GM19328 (cell line): Measurements from ENCODE around the gene CALCA.

Experiments used
- ATAC-seq: cut with Tn5 transposase; IDR thresholded peaks from one replicate; pipeline ENCODE4 v1.9.1; 2021; ENCODE audit warnings: mild to moderate bottlenecking, moderate library complexity; ENCODE audit not compliant: unreplicated experiment

CALCA gene

DNA sequence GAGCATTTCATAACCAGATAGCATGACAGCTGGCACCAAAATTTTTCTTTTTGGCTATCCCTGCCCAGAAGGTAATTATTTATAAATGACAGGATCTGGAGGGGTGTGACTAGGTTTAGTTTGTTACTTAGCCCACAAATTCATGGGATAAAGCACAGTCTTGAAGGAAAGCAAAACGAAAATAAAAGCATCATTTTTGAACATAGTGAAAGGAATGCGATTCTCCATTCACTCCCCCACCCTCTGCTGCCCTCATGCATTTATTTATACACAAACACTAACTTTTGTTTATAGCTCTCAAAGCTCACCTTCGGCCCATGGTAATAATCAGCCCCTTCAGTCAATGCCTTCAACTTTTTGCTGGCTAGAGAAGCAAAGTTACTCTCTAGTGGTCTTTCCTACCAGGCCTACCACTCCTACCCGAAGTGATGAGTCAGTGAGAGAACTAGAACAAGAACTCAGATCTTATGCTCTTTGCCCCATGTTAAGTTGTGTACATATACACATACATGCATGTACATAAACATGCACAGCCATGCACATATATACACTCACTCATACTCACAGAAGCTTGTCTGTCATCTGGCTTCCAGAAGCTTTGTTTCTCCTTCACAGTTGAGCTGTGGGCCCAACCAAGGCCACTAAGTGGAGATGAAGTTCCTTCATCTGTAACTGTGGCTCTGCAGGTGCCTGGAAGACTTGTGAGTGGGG is 22.6 kb downstream of the CALCA start:
- ATAC-seq, result no peak

DNA sequence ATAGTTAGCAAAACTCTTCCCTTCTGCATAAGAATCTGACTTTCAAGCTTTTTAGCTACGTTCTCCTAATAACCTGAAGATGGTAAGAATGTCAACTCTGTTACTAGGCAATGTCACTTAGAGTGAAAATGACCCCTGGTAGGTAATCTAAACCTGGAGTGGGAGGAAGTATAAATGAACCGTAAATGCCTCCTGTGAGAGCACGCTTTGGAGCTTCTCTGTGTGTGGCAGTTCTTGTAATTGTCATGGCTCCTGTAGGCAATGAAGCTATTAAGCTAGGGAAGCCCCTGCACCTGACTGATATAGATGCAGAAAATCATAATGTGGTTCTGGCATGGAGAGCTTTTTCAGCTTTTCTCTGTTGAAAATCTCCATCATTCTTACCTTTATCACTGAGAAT is 29.4 kb downstream of the CALCA start:
- no peak for ATAC-seq

DNA sequence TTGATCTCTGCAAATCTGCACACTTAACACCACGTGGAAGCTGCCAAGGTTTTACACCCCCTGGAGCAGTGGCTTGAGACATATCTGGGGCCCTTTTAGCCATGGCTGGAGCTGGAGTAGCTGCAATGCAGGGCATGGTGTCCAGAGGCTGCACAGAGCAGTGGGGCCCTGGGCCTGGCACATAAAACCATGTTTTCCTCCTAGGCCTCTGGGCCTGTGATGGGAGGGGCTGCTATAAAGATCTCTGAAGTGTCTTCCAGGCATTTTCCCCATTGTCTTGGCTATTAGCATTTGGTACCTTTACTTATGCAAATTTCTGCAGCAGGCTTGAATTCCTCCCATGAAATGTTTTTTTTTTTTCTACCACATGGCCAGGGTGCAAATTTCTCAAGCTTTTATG is 33.2 kb downstream of the CALCA start:
- no peak for ATAC-seq

DNA sequence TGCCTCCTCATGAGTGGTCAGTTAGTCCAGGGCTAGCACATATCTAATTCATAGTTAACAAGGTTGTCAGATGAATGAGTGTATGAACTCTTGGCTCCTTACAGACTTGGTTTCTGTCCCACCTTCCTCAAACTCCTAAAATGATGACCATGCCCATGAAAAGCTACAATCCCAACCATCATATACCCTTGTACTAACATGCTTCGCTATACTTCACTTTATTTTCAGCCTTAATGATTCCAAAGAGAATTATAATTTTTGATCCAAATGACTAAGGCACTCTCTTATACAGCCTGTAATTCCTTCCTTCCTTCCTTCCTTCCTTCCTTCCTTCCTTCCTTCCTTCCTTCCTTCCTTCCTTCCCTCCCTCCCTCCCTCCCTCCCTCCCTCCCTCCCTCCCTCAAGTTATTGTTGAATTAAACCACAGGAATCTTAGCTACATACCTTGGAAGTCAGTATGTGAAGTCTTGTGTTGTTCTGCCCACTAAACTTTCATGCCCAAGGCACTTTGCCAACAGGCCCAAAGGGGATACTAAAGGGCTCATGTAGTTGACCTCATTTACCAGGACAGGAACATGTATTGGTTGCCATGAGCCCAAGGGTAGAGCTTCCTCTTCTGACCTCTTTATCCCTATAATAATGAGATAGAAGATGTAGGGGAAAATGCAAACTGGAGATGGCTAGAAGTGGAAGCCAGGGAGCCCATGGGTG is 37.4 kb downstream of the CALCA start:
- ATAC-seq, result no peak

DNA sequence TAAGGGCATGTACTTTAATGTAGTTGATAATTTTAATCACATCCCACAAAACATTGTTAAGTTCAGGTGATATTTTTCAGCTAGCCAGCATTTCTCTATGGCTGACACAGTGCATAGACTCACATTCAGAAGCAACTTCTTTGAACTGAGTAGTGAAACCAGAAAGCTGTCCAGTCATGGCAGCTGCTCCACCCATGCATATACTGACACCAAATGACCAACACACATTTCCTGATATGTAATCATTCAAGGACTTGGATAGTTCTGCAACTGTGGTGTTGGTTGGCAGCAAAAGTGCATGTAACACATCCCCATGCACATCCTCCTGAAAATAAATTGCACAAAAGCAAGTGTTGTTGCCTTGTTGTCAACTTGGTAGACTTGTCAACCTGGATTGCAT is 39.7 kb downstream of the CALCA start:
- no peak for ATAC-seq

DNA sequence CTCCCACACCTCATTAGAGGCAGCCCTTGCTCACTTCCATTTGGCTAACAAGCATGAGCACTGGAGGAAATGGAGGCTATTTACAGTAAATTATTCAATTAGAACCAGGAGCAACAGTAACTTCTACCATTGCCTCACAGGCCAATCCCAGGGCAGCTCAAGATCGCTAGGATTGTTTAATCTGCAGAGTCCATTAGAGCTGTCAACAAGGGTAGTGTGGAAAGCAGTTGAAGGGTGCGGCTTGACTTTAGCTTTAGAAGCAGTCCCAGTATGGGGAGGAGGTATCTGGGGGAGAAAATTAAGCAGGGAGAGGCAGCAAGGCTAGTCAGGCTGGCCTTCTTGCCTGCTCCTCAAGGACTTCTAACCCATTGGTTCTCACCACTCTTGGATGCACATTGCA is 41.8 kb downstream of the CALCA start:
- no peak for ATAC-seq

DNA sequence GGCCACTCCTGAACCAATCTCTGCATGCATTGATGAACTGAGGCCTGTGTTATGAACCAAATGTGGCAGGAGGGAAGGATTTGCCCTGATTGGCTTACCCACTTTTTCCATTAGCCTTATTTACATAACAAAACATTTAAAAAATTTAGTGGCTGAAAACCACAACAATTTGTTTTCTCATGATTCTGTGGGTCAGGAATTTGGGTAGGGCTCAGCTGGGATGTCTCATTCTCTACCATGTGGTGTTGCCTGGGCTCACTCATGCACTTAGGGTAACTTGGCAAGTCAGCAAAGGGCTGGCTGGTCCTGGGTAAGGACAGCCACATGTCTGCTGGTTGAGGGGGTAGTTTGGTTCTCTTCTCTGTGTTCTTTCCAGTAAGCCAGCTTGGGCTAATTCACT is 45.0 kb downstream of the CALCA start:
- no peak for ATAC-seq

DNA sequence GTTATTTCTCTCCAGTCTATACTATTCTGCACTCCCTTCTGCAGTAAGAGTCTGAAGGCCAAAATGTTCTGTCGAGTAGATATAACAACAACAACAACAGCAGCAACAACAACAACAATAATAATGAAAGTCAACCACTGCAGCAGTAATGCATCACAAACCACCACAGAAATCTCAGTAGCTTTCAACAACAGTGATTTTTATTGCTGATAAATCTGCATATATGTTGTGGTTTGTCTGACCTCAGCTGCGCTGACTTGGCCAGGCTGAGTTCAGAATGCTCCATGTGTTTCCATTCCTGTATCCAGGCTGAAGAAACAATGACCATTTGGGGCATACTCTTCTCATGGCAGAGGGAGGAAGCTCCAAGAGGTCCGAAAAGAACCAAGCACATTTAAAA is 47.8 kb downstream of the CALCA start:
- no peak for ATAC-seq
